Measurements from ENCODE around the gene UBR1. TPM values are rescaled to one million over a fixed set of nuclear protein-coding genes. Genes with fewer than 3 reads are reported as not detected.

Gene UBR1
- polyA plus RNA-seq, 1 donor (not counting 4 experiments of a cell fraction or from before 2014, with no cell fraction given) = 17.4 TPM

- no peaks in the 10 kb centered on the region for H3K79me2 ChIP-seq (ENCODE audit: control insufficient read depth, insufficient read depth, low read length)
- no peaks in the 10 kb centered on the region for H3K9me3 ChIP-seq (ENCODE audit: control insufficient read depth, low read depth, low read length)
- no peaks in the 10 kb centered on the region for H3K9me1 ChIP-seq (ENCODE audit: control insufficient read depth, extremely low read depth, insufficient read depth, low read length)
- peaks cover 8% of the 10 kb centered on the region for H3K4me1 ChIP-seq (ENCODE audit: control insufficient read depth, extremely low read depth, insufficient read depth, low read length)
- TF ChIP-seq, protein P1, sequence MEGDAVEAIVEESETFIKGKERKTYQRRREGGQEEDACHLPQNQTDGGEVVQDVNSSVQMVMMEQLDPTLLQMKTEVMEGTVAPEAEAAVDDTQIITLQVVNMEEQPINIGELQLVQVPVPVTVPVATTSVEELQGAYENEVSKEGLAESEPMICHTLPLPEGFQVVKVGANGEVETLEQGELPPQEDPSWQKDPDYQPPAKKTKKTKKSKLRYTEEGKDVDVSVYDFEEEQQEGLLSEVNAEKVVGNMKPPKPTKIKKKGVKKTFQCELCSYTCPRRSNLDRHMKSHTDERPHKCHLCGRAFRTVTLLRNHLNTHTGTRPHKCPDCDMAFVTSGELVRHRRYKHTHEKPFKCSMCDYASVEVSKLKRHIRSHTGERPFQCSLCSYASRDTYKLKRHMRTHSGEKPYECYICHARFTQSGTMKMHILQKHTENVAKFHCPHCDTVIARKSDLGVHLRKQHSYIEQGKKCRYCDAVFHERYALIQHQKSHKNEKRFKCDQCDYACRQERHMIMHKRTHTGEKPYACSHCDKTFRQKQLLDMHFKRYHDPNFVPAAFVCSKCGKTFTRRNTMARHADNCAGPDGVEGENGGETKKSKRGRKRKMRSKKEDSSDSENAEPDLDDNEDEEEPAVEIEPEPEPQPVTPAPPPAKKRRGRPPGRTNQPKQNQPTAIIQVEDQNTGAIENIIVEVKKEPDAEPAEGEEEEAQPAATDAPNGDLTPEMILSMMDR (optimal IDR thresholded peaks at IDR 0.05 in 1 of 3, IDR thresholded peaks at IDR 0.05 in 1 of 3, conservative IDR thresholded peaks at IDR 0.05 in 1 of 3; ENCODE audit: extremely low read depth in 1 of 3, insufficient read depth in 2 of 3, low read length in 3 of 3) = no peak
- TF ChIP-seq EZH2 (IDR thresholded peaks at IDR 0.05; ENCODE audit: low read length) = no peak
- no peaks in the 10 kb centered on the region for H4K20me1 ChIP-seq (ENCODE audit: control insufficient read depth, extremely low read depth, insufficient read depth, low read length)
- DNase-seq (ENCODE audit: low read depth, low spot score) (no peak), FAIRE-seq (no peak)
- no peak overlapping the region for H3K4me3 ChIP-seq (ENCODE audit: control insufficient read depth in 2 of 3, extremely low read depth in 1 of 3, insufficient read depth in 2 of 3, low read depth in 1 of 3, low read length in 3 of 3)
- no peak overlapping the region for H3K27ac ChIP-seq (ENCODE audit: control insufficient read depth, insufficient read depth, low read length)
- no peak overlapping the region for H2AFZ ChIP-seq (ENCODE audit: control insufficient read depth, low read length)
- no peak overlapping the region for H3K9ac ChIP-seq (ENCODE audit: control insufficient read depth, extremely low read depth, insufficient read depth, low read length)
- peaks cover 0 to 6% of the 10 kb centered on the region in 2 experiments for H3K36me3 ChIP-seq (ENCODE audit: control insufficient read depth in 2 of 2, extremely low read depth in 1 of 2, insufficient read depth in 2 of 2, low read length in 2 of 2)
- no peaks in the 10 kb centered on the region for H3K27me3 ChIP-seq (ENCODE audit: control insufficient read depth, extremely low read depth, insufficient read depth, low read length)
- dilution Hi-C loops (cut with MboI; ENCODE audit: extremely low pct_ligation_motif_present, low sequenced_read_pairs) = no loop called here
- H3K4me2 ChIP-seq (ENCODE audit: control insufficient read depth, extremely low read depth, insufficient read depth, low read depth, low read length) = no peak overlapping the region
Observed at GRCh38 chr15:42940527-42940926, 165.3 kb downstream of the UBR1 start.

DNA sequence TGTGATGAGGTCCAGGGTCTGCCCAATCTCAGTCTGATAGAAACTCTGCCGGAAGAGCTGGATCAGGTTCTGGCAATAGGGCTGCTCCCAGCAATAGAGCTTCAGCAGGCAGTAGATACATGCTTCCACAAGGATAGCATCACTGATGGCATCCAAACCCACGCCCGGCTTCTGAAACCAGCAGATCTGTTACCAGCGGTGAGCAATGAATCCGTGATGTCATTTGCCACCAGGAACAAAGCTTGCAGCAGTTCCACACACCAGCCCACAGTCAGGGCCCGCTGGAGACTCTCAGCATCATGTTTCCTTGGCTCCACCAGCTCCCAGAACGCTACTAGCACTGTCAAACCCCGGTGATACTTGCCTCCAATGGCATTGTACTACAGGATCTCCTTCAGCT, 166.0 kb downstream of the UBR1 start:
- Histone ChIP-seq H3K9me1 (ENCODE audit: control insufficient read depth, extremely low read depth, insufficient read depth, low read length) (no peaks in the 10 kb centered on the region), H3K4me1 (ENCODE audit: control insufficient read depth, extremely low read depth, insufficient read depth, low read length) (peaks cover 14% of the 10 kb centered on the region), H4K20me1 (ENCODE audit: control insufficient read depth, extremely low read depth, insufficient read depth, low read length) (no peaks in the 10 kb centered on the region), H3K27ac (ENCODE audit: control insufficient read depth, insufficient read depth, low read length) (no peak overlapping the region), H3K36me3 (ENCODE audit: control insufficient read depth in 2 of 2, extremely low read depth in 1 of 2, insufficient read depth in 2 of 2, low read length in 2 of 2) (peaks cover 0 to under 1% of the 10 kb centered on the region in 2 experiments), H3K9me3 (ENCODE audit: control insufficient read depth, low read depth, low read length) (no peaks in the 10 kb centered on the region), H3K9ac (ENCODE audit: control insufficient read depth, extremely low read depth, insufficient read depth, low read length) (no peak overlapping the region), H3K4me3 (ENCODE audit: control insufficient read depth in 2 of 3, extremely low read depth in 1 of 3, insufficient read depth in 2 of 3, low read depth in 1 of 3, low read length in 3 of 3) (no peak overlapping the region), H3K27me3 (ENCODE audit: control insufficient read depth, extremely low read depth, insufficient read depth, low read length) (no peaks in the 10 kb centered on the region), H3K79me2 (ENCODE audit: control insufficient read depth, insufficient read depth, low read length) (no peaks in the 10 kb centered on the region), H2AFZ (ENCODE audit: control insufficient read depth, low read length) (no peak overlapping the region), H3K4me2 (ENCODE audit: control insufficient read depth, extremely low read depth, insufficient read depth, low read depth, low read length) (no peak overlapping the region)
- DNase-seq (ENCODE audit: low read depth, low spot score) = no peak
- dilution Hi-C loops (cut with MboI; ENCODE audit: extremely low pct_ligation_motif_present, low sequenced_read_pairs) = no loop called here
- FAIRE-seq = no peak
- TF ChIP-seq, protein P1 (optimal IDR thresholded peaks at IDR 0.05 in 1 of 3, IDR thresholded peaks at IDR 0.05 in 1 of 3, conservative IDR thresholded peaks at IDR 0.05 in 1 of 3; ENCODE audit: extremely low read depth in 1 of 3, insufficient read depth in 2 of 3, low read length in 3 of 3) = no peak
- no peak for TF ChIP-seq EZH2 (IDR thresholded peaks at IDR 0.05; ENCODE audit: low read length)

All from keratinocyte (primary cell).